Neural cell (in vitro differentiated cells): Measurements from ENCODE around the gene RFTN1. TPM values are rescaled to one million over a fixed set of nuclear protein-coding genes. Genes with fewer than 3 reads are reported as not detected.

ENCODE experiments used
- H2AFZ ChIP-seq: fragments of 200-600, 300-800 bp; sonication (generic), shearing (Covaris generic); 2 replicates; pipeline ENCODE4 v1.6.0; 2014; ENCODE audit warnings: low read depth, mild to moderate bottlenecking, antibody characterized with exemption, low read length, moderate library complexity
- H3F3A ChIP-seq: fragments of 200-600 bp; shearing (Covaris generic); 2 replicates; pipeline ENCODE4 v1.6.1; 2016; ENCODE audit warnings: mild to moderate bottlenecking, moderate library complexity, mixed read lengths, antibody characterized with exemption, low read length; ENCODE audit not compliant: insufficient read depth, poor library complexity, severe bottlenecking
- H3K27ac ChIP-seq: fragments of 200-600, 300-800 bp; sonication (generic), shearing (Covaris generic); 2 replicates; pipeline ENCODE4 v1.5.1; 2014; ENCODE audit warnings: mild to moderate bottlenecking, low read length, moderate library complexity
- H3K27me3 ChIP-seq: fragments of 300-800, 200-600 bp; sonication (generic), shearing (Covaris generic); 2 replicates; pipeline ENCODE4 v1.6.0; 2014; ENCODE audit warnings: mild to moderate bottlenecking, low read depth, low read length, moderate library complexity; ENCODE audit not compliant: insufficient read depth
- H3K36me3 ChIP-seq: fragments of 300-800, 200-600 bp; sonication (generic), shearing (Covaris generic); 2 replicates; pipeline ENCODE4 v1.5.1; 2014; ENCODE audit warnings: mild to moderate bottlenecking, antibody characterized with exemption, low read length, moderate library complexity; ENCODE audit not compliant: insufficient read depth
- H3K4me2 ChIP-seq: fragments of 300-800, 200-600 bp; sonication (generic), shearing (Covaris generic); 2 replicates; pipeline ENCODE4 v1.6.0; 2014; ENCODE audit warnings: mild to moderate bottlenecking, low read length
- H3K4me3 ChIP-seq: fragments of 300-800, 200-600 bp; sonication (generic), shearing (Covaris generic); 2 replicates; pipeline ENCODE4 v1.5.1; 2014; ENCODE audit warnings: mild to moderate bottlenecking, low read length, moderate library complexity
- H3K79me2 ChIP-seq: fragments of 200-600 bp; shearing (Covaris generic); replicated peaks from 2 replicates; pipeline ENCODE4 v1.6.0; 2014; ENCODE audit warnings: mild to moderate bottlenecking, low read length, moderate library complexity; ENCODE audit not compliant: insufficient read depth
- H3K9ac ChIP-seq: fragments of 300-800, 200-600 bp; sonication (generic), shearing (Covaris generic); 2 replicates; pipeline ENCODE4 v1.6.1; 2016; ENCODE audit warnings: mild to moderate bottlenecking, low read length, mixed read lengths
- H3K9me2 ChIP-seq: fragments of 200-600 bp; shearing (Covaris generic); 2 replicates; pipeline ENCODE4 v1.6.1; 2016; ENCODE audit warnings: mild to moderate bottlenecking, low read length, mixed read lengths; ENCODE audit not compliant: insufficient read depth
- H3K9me3 ChIP-seq: fragments of 200-600, 300-800 bp; sonication (generic), shearing (Covaris generic); 2 replicates; pipeline ENCODE4 v1.6.1; 2016; ENCODE audit warnings: mild to moderate bottlenecking, mixed run types, low read length, moderate library complexity, mixed read lengths
- H4K20me1 ChIP-seq: fragments of 200-600 bp; shearing (Covaris generic); 2 replicates; pipeline ENCODE4 v1.6.1; 2016; ENCODE audit warnings: mild to moderate bottlenecking, mixed run types; ENCODE audit not compliant: insufficient read depth
- EP300 ChIP-seq: fragments of 450-650 bp; conservative IDR thresholded peaks from 2 replicates; pipeline ENCODE4 v1.6.1; 2014; ENCODE audit warnings: antibody characterized with exemption, mild to moderate bottlenecking, moderate library complexity; ENCODE audit not compliant: poor library complexity, severe bottlenecking
- EZH2 ChIP-seq: fragments of 200-600, 300-800 bp; shearing (Covaris generic), sonication (generic); IDR thresholded peaks from 2 replicates; pipeline ENCODE4 v1.6.1; 2014; ENCODE audit warnings: antibody characterized with exemption, low read length, borderline replicate concordance, mild to moderate bottlenecking; ENCODE audit not compliant: insufficient read depth, poor library complexity, severe bottlenecking
- MXI1 ChIP-seq: fragments of 450-650 bp; conservative IDR thresholded peaks from 2 replicates; pipeline ENCODE4 v1.6.1; 2014; ENCODE audit warnings: antibody characterized with exemption, mild to moderate bottlenecking; ENCODE audit not compliant: poor library complexity, severe bottlenecking
- POLR2AphosphoS5 ChIP-seq: IDR thresholded peaks from 2 replicates; pipeline ENCODE4 v1.6.1; 2012
- RAD21 ChIP-seq: fragments of 450-650 bp; conservative IDR thresholded peaks from 2 replicates; pipeline ENCODE4 v1.6.1; 2014; ENCODE audit warnings: antibody characterized with exemption, mild to moderate bottlenecking, moderate library complexity
- SMC3 ChIP-seq: fragments of 450-650 bp; conservative IDR thresholded peaks from 2 replicates; pipeline ENCODE4 v1.6.1; 2014; ENCODE audit warnings: antibody characterized with exemption, mild to moderate bottlenecking, moderate library complexity; ENCODE audit not compliant: poor library complexity
- TAF1 ChIP-seq: IDR thresholded peaks from 2 replicates; pipeline ENCODE4 v1.6.1; 2012; ENCODE audit warnings: low read depth
- polyA plus RNA-seq: library from polyadenylated mRNA; depleted of rRNA; stranded (reverse); fragments of >200 nt; gene quantifications from 2 replicates; pipeline ENCODE4 v1.2.3, GENCODE V29; 2014
- TF ChIP-seq, protein P1 (sequence below): fragments of 450-650 bp; IDR thresholded peaks from 2 replicates; pipeline ENCODE4 v1.5.1; 2014; ENCODE audit warnings: antibody characterized with exemption, mild to moderate bottlenecking, moderate library complexity; ENCODE audit not compliant: poor library complexity, severe bottlenecking
- TF ChIP-seq, protein P2 (sequence below): IDR thresholded peaks from 2 replicates; pipeline ENCODE4 v1.6.1; 2012; ENCODE audit warnings: borderline replicate concordance

The RFTN1 gene
- polyA plus RNA-seq, 1 donor from 2014 or later, result 36.8 TPM

DNA sequence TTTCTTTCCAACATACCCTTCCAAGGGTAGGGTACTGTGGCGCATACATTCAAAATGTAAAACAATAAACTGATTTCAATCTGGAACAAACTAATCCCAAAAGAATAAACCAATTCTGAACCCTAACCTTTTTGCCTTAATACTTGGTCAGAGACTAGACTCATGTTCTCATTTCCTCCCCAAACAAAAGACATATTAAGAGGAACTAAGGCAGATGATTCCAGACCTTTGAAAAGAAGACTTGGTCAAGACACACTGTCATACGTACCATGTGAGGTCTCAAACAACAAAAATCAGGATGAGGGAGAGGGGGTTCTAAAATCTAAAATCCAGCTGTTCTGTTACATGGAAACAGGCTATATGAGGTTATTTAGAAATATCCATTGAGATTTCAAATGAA, 102.1 kb downstream of the RFTN1 start:
- Histone ChIP-seq H3K4me2 (no peak overlapping the region), H2AFZ (no peak overlapping the region), H3K36me3 (no peaks in the 10 kb centered on the region), H3K79me2 (no peaks in the 10 kb centered on the region), H3K4me3 (no peak overlapping the region), H3K9ac (no peak overlapping the region), H3K9me2 (no peaks in the 10 kb centered on the region), H3F3A (no peaks in the 10 kb centered on the region), H4K20me1 (no peaks in the 10 kb centered on the region), H3K27me3 (no peaks in the 10 kb centered on the region), H3K27ac (no peak overlapping the region), H3K9me3 (no peaks in the 10 kb centered on the region)
- TF ChIP-seq EZH2 (no peak), POLR2AphosphoS5 (no peak), EP300 (no peak), MXI1 (no peak), SMC3 (no peak), RAD21 (no peak), TAF1 (no peak)
- TF ChIP-seq, protein P1, sequence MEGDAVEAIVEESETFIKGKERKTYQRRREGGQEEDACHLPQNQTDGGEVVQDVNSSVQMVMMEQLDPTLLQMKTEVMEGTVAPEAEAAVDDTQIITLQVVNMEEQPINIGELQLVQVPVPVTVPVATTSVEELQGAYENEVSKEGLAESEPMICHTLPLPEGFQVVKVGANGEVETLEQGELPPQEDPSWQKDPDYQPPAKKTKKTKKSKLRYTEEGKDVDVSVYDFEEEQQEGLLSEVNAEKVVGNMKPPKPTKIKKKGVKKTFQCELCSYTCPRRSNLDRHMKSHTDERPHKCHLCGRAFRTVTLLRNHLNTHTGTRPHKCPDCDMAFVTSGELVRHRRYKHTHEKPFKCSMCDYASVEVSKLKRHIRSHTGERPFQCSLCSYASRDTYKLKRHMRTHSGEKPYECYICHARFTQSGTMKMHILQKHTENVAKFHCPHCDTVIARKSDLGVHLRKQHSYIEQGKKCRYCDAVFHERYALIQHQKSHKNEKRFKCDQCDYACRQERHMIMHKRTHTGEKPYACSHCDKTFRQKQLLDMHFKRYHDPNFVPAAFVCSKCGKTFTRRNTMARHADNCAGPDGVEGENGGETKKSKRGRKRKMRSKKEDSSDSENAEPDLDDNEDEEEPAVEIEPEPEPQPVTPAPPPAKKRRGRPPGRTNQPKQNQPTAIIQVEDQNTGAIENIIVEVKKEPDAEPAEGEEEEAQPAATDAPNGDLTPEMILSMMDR, result no peak
- TF ChIP-seq, protein P2, sequence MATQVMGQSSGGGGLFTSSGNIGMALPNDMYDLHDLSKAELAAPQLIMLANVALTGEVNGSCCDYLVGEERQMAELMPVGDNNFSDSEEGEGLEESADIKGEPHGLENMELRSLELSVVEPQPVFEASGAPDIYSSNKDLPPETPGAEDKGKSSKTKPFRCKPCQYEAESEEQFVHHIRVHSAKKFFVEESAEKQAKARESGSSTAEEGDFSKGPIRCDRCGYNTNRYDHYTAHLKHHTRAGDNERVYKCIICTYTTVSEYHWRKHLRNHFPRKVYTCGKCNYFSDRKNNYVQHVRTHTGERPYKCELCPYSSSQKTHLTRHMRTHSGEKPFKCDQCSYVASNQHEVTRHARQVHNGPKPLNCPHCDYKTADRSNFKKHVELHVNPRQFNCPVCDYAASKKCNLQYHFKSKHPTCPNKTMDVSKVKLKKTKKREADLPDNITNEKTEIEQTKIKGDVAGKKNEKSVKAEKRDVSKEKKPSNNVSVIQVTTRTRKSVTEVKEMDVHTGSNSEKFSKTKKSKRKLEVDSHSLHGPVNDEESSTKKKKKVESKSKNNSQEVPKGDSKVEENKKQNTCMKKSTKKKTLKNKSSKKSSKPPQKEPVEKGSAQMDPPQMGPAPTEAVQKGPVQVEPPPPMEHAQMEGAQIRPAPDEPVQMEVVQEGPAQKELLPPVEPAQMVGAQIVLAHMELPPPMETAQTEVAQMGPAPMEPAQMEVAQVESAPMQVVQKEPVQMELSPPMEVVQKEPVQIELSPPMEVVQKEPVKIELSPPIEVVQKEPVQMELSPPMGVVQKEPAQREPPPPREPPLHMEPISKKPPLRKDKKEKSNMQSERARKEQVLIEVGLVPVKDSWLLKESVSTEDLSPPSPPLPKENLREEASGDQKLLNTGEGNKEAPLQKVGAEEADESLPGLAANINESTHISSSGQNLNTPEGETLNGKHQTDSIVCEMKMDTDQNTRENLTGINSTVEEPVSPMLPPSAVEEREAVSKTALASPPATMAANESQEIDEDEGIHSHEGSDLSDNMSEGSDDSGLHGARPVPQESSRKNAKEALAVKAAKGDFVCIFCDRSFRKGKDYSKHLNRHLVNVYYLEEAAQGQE, result no peak

DNA sequence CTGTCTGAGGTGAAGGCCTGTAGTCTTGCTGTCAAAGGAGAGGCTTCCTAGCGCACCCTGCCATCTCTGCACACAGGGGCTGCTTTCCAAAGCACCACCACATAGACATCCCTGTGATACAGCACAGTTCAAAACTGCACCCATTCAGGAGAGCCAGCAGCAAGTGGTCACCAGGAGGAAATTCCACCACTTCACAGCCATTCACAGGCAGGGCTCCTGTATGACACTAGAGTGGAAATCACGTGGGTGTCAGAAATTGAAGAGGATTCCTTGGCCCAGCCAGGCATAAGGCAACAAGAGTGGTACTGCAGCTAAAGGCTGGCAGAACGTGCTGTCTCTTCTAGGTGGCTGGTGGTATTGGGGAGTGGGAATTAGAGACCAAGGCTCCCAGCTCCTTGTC, 102.8 kb downstream of the RFTN1 start:
- TF ChIP-seq, protein P2, result no peak
- no peak for TF ChIP-seq EZH2
- TF ChIP-seq, protein P1, result no peak
- no peak for TF ChIP-seq SMC3
- no peak for TF ChIP-seq RAD21
- TF ChIP-seq POLR2AphosphoS5, result no peak
- no peak for TF ChIP-seq TAF1
- TF ChIP-seq MXI1, result no peak
- no peak for TF ChIP-seq EP300
- Histone ChIP-seq H4K20me1 (no peaks in the 10 kb centered on the region), H3K9ac (no peak overlapping the region), H3K9me3 (no peaks in the 10 kb centered on the region), H3K36me3 (no peaks in the 10 kb centered on the region), H3K79me2 (no peaks in the 10 kb centered on the region), H3K27me3 (no peaks in the 10 kb centered on the region), H3K27ac (no peak overlapping the region), H3K4me2 (no peak overlapping the region), H3K4me3 (no peak overlapping the region), H2AFZ (no peak overlapping the region), H3F3A (no peaks in the 10 kb centered on the region), H3K9me2 (no peaks in the 10 kb centered on the region)
